Measurements from ENCODE around the gene VPS8. TPM values are rescaled to one million over a fixed set of nuclear protein-coding genes. Genes with fewer than 3 reads are reported as not detected.

VPS8 gene
- total and polyA plus RNA-seq, 2 of the 8 experiments (the other 6 are each of a cell fraction or from before 2014, with no cell fraction given): 13.0 to 41.0 TPM

DNA sequence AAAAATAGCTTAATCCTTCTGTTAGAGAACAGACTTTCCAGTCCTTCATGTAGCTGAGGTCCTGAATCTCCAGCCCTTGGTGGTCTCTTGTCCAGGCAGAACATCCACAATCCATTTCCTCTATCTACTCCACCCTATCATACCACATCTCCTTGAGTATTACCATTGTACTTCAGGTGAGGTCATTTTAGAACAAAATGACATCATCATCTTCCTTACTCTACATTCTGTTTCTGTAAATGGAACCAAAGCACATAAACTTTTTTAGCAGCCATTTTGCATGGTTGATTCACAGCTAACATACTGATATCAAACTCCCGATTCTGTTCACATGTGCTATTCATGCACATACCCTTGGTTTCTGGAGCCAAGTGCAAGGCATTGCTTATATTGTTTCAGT, 228.5 kb downstream of the VPS8 start (continued):
- TF ChIP-seq, protein P1, sequence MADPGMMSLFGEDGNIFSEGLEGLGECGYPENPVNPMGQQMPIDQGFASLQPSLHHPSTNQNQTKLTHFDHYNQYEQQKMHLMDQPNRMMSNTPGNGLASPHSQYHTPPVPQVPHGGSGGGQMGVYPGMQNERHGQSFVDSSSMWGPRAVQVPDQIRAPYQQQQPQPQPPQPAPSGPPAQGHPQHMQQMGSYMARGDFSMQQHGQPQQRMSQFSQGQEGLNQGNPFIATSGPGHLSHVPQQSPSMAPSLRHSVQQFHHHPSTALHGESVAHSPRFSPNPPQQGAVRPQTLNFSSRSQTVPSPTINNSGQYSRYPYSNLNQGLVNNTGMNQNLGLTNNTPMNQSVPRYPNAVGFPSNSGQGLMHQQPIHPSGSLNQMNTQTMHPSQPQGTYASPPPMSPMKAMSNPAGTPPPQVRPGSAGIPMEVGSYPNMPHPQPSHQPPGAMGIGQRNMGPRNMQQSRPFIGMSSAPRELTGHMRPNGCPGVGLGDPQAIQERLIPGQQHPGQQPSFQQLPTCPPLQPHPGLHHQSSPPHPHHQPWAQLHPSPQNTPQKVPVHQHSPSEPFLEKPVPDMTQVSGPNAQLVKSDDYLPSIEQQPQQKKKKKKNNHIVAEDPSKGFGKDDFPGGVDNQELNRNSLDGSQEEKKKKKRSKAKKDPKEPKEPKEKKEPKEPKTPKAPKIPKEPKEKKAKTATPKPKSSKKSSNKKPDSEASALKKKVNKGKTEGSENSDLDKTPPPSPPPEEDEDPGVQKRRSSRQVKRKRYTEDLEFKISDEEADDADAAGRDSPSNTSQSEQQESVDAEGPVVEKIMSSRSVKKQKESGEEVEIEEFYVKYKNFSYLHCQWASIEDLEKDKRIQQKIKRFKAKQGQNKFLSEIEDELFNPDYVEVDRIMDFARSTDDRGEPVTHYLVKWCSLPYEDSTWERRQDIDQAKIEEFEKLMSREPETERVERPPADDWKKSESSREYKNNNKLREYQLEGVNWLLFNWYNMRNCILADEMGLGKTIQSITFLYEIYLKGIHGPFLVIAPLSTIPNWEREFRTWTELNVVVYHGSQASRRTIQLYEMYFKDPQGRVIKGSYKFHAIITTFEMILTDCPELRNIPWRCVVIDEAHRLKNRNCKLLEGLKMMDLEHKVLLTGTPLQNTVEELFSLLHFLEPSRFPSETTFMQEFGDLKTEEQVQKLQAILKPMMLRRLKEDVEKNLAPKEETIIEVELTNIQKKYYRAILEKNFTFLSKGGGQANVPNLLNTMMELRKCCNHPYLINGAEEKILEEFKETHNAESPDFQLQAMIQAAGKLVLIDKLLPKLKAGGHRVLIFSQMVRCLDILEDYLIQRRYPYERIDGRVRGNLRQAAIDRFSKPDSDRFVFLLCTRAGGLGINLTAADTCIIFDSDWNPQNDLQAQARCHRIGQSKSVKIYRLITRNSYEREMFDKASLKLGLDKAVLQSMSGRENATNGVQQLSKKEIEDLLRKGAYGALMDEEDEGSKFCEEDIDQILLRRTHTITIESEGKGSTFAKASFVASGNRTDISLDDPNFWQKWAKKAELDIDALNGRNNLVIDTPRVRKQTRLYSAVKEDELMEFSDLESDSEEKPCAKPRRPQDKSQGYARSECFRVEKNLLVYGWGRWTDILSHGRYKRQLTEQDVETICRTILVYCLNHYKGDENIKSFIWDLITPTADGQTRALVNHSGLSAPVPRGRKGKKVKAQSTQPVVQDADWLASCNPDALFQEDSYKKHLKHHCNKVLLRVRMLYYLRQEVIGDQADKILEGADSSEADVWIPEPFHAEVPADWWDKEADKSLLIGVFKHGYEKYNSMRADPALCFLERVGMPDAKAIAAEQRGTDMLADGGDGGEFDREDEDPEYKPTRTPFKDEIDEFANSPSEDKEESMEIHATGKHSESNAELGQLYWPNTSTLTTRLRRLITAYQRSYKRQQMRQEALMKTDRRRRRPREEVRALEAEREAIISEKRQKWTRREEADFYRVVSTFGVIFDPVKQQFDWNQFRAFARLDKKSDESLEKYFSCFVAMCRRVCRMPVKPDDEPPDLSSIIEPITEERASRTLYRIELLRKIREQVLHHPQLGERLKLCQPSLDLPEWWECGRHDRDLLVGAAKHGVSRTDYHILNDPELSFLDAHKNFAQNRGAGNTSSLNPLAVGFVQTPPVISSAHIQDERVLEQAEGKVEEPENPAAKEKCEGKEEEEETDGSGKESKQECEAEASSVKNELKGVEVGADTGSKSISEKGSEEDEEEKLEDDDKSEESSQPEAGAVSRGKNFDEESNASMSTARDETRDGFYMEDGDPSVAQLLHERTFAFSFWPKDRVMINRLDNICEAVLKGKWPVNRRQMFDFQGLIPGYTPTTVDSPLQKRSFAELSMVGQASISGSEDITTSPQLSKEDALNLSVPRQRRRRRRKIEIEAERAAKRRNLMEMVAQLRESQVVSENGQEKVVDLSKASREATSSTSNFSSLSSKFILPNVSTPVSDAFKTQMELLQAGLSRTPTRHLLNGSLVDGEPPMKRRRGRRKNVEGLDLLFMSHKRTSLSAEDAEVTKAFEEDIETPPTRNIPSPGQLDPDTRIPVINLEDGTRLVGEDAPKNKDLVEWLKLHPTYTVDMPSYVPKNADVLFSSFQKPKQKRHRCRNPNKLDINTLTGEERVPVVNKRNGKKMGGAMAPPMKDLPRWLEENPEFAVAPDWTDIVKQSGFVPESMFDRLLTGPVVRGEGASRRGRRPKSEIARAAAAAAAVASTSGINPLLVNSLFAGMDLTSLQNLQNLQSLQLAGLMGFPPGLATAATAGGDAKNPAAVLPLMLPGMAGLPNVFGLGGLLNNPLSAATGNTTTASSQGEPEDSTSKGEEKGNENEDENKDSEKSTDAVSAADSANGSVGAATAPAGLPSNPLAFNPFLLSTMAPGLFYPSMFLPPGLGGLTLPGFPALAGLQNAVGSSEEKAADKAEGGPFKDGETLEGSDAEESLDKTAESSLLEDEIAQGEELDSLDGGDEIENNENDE (IDR thresholded peaks at IDR 0.05; ENCODE audit: insufficient replicate concordance, low read length): no peak
- TF ChIP-seq TEAD4 (IDR thresholded peaks at IDR 0.05; ENCODE audit: low read depth, low read length): no peak
- TF ChIP-seq GABPA (IDR thresholded peaks at IDR 0.05; ENCODE audit: borderline replicate concordance, insufficient read depth, low read length): no peak
- TF ChIP-seq CBX8 (IDR thresholded peaks at IDR 0.05; ENCODE audit: borderline replicate concordance, low read depth, low read length): no peak
- TF ChIP-seq CBX5 (IDR thresholded peaks at IDR 0.05; ENCODE audit: low read depth, low read length): no peak
